Liver (tissue), 9 donors: ENCODE results near the gene DLEC1. TPM values are rescaled to one million over a fixed set of nuclear protein-coding genes. Genes with fewer than 3 reads are reported as not detected.

Experiments
- DNase-seq: peaks from one replicate; pipeline ENCODE4 v3.0.0-alpha.2; 2017; ENCODE audit warnings: low spot score
- H3K27ac ChIP-seq, 2 donors: one replicate each; pipeline ENCODE4 v1.7.0; 2013; ENCODE audit warnings: inconsistent platforms in 2 of 2, low read length in 2 of 2, control low read depth in 1 of 2, low read depth in 1 of 2, mild to moderate bottlenecking in 1 of 2
- H3K27me3 ChIP-seq, 4 donors: one replicate each; pipeline versions ENCODE4 v1.6.1 to v1.7.0; 2013; ENCODE audit warnings: low read length in 3 of 4, inconsistent platforms in 1 of 4, mild to moderate bottlenecking in 1 of 4, moderate library complexity in 1 of 4; ENCODE audit not compliant: control insufficient read depth in 4 of 4, insufficient read depth in 4 of 4
- H3K36me3 ChIP-seq, 4 donors: one replicate each; pipeline versions ENCODE4 v1.6.1 to v1.7.0; 2013; ENCODE audit warnings: low read length in 3 of 4, mild to moderate bottlenecking in 3 of 4, low read depth in 1 of 4, moderate library complexity in 1 of 4; ENCODE audit not compliant: control insufficient read depth in 4 of 4, insufficient read depth in 3 of 4
- H3K4me1 ChIP-seq, 4 donors: one replicate each; pipeline versions ENCODE4 v1.6.1 to v1.7.0; 2013; ENCODE audit warnings: low read length in 3 of 4, mild to moderate bottlenecking in 3 of 4, moderate library complexity in 1 of 4; ENCODE audit not compliant: control insufficient read depth in 4 of 4, insufficient read depth in 4 of 4
- H3K4me3 ChIP-seq, 3 donors: one replicate each; pipeline versions ENCODE4 v1.6.1 to v1.7.0; 2013; ENCODE audit warnings: low read length in 3 of 3, control low read depth in 1 of 3, low read depth in 1 of 3, mild to moderate bottlenecking in 1 of 3
- H3K9ac ChIP-seq, 2 donors: one replicate each; pipeline ENCODE4 v1.7.0; 2013; ENCODE audit warnings: low read length in 2 of 2, mild to moderate bottlenecking in 2 of 2, moderate library complexity in 2 of 2, control low read depth in 1 of 2, low read depth in 1 of 2
- H3K9me3 ChIP-seq, 4 donors: one replicate each; pipeline versions ENCODE4 v1.6.1 to v1.7.0; 2013; ENCODE audit warnings: low read length in 3 of 4; ENCODE audit not compliant: control insufficient read depth in 4 of 4
- EGR1 ChIP-seq, 2 donors: IDR thresholded peaks; 2 replicates each; pipeline ENCODE4 v1.6.1; 2016 to 2018; ENCODE audit warnings: antibody characterized with exemption in 2 of 2, low read depth in 2 of 2
- FOXA1 ChIP-seq: IDR thresholded peaks from 2 replicates; pipeline ENCODE4 v1.6.1; 2016; ENCODE audit warnings: antibody characterized with exemption
- FOXA2 ChIP-seq: IDR thresholded peaks from 2 replicates; pipeline ENCODE4 v1.6.1; 2016; ENCODE audit warnings: antibody characterized with exemption
- GABPA ChIP-seq, 2 donors: IDR thresholded peaks in 1 of 2; conservative IDR thresholded peaks in 1 of 2; 2 replicates each; pipeline ENCODE4 v1.6.1; 2016; ENCODE audit warnings: antibody characterized with exemption in 2 of 2, mild to moderate bottlenecking in 1 of 2, moderate library complexity in 1 of 2
- HNF4A ChIP-seq, 2 donors: conservative IDR thresholded peaks; 2 replicates each; pipeline ENCODE4 v1.6.1; 2016; ENCODE audit warnings: antibody characterized with exemption in 2 of 2, mild to moderate bottlenecking in 2 of 2
- HNF4G ChIP-seq: IDR thresholded peaks from 2 replicates; pipeline ENCODE4 v1.6.1; 2016; ENCODE audit warnings: antibody characterized with exemption
- JUND ChIP-seq, 2 donors: IDR thresholded peaks; 2 replicates each; pipeline ENCODE4 v1.6.1; 2016; ENCODE audit warnings: antibody characterized with exemption in 2 of 2
- NR2F2 ChIP-seq: IDR thresholded peaks from 2 replicates; pipeline ENCODE4 v1.6.1; 2016; ENCODE audit warnings: antibody characterized with exemption
- RAD21 ChIP-seq, 2 donors: IDR thresholded peaks; 2 replicates each; pipeline ENCODE4 v1.6.1; 2016; ENCODE audit warnings: antibody characterized with exemption in 2 of 2, mild to moderate bottlenecking in 2 of 2
- RXRA ChIP-seq, 2 donors: IDR thresholded peaks; 2 replicates each; pipeline ENCODE4 v1.6.1; 2017 to 2018; ENCODE audit warnings: antibody characterized with exemption in 2 of 2, mild to moderate bottlenecking in 1 of 2
- SP1 ChIP-seq: IDR thresholded peaks from 2 replicates; pipeline ENCODE4 v1.6.1; 2018; ENCODE audit warnings: antibody characterized with exemption, mild to moderate bottlenecking
- TAF1 ChIP-seq: conservative IDR thresholded peaks from 2 replicates; pipeline ENCODE4 v1.6.1; 2016; ENCODE audit warnings: antibody characterized with exemption, mild to moderate bottlenecking
- YY1 ChIP-seq: IDR thresholded peaks from 2 replicates; pipeline ENCODE4 v1.6.1; 2016; ENCODE audit warnings: antibody characterized with exemption, mild to moderate bottlenecking
- WGBS: extraction: QIAGEN DNeasy Blood & Tissue Kit; methylation state at CpG from one replicate; pipeline ENCODE4 v1.1.7; 2013; 5-methylcytosine and 5-hydroxymethylcytosine counted together
- polyA plus RNA-seq, 2 donors: library from polyadenylated mRNA; stranded (reverse) in 1 of 2; unstranded in 1 of 2; fragments of 200-250 nt in 1 of 2; fragments of >200 nt in 1 of 2; fragmentation: Nextera tagmentation in 1 of 2; extraction: Ambion mirVana in 1 of 2; gene quantifications; one replicate each; pipeline versions ENCODE4 v1.2.1 to v1.2.3, GENCODE V29; 2013 to 2015
- total RNA-seq, 2 donors: library from RNA; depleted of rRNA; stranded (reverse); fragments of >200 nt; gene quantifications; one replicate each; pipeline ENCODE4 v1.2.3, GENCODE V29; 2014
- TF ChIP-seq, protein P1 (sequence below): fragments of 150-350 bp; IDR thresholded peaks from 2 replicates; pipeline ENCODE4 v1.5.1; 2017; ENCODE audit warnings: improper control_type of control experiment, low read depth, low read length; ENCODE audit not compliant: missing input control
- TF ChIP-seq, protein P2 (sequence below): IDR thresholded peaks from 2 replicates; pipeline ENCODE4 v1.6.1; 2016; ENCODE audit warnings: antibody characterized with exemption
- TF ChIP-seq, protein P3 (sequence below): IDR thresholded peaks from 2 replicates; pipeline ENCODE4 v1.6.1; 2016; ENCODE audit warnings: antibody characterized with exemption, mild to moderate bottlenecking
- TF ChIP-seq, protein P4 (sequence below): IDR thresholded peaks from 2 replicates; pipeline ENCODE4 v1.6.1; 2016; ENCODE audit warnings: antibody characterized with exemption
- TF ChIP-seq, protein P5 (sequence below): IDR thresholded peaks from 2 replicates; pipeline ENCODE4 v1.6.1; 2016; ENCODE audit warnings: antibody characterized with exemption
- donor health status: healthy.
- donor health status: healthy.
- donor health status: healthy.
- donor health status: healthy.
- donor health status: healthy.

Gene DLEC1
- total and polyA plus RNA-seq, 4 donors, result 0.09 to 0.63 (median 0.30) TPM

DNA sequence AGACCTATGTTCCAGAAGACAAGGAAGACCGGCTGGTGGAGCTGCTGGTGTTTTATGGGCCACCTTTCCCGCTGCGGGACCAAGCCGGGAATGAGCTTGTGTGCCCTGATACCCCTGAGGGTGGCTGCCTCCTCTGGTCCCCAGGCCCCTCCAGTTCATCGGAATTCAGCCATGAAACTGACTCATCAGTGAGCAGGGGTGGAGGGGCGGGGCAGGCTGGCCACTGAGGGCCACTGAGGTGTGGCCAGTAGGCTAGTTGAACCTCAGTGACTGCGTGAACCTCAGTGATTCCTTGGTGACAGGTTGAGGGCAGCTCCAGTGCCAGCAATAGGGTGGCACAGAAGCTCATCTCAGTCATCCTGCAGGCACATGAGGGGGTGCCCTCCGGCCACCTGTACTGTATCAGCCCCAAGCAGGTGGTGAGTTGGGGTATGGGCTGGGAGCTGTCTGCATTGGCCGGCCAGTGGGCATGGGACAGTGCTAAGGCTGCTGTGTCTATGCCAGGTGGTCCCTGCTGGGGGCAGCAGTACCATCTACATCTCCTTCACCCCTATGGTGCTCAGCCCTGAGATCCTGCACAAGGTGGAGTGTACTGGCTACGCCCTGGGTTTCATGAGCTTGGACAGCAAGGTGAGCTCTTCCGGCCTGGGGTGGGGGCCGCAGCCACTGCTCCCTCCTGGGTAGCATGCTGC lies 77.6 kb downstream of the DLEC1 start:
- no peak for TF ChIP-seq TAF1
- TF ChIP-seq, protein P1, sequence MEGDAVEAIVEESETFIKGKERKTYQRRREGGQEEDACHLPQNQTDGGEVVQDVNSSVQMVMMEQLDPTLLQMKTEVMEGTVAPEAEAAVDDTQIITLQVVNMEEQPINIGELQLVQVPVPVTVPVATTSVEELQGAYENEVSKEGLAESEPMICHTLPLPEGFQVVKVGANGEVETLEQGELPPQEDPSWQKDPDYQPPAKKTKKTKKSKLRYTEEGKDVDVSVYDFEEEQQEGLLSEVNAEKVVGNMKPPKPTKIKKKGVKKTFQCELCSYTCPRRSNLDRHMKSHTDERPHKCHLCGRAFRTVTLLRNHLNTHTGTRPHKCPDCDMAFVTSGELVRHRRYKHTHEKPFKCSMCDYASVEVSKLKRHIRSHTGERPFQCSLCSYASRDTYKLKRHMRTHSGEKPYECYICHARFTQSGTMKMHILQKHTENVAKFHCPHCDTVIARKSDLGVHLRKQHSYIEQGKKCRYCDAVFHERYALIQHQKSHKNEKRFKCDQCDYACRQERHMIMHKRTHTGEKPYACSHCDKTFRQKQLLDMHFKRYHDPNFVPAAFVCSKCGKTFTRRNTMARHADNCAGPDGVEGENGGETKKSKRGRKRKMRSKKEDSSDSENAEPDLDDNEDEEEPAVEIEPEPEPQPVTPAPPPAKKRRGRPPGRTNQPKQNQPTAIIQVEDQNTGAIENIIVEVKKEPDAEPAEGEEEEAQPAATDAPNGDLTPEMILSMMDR, result peak; percentile 22
- Histone ChIP-seq H3K9me3 (no peaks in the 10 kb centered on the region), H3K27me3 (no peaks in the 10 kb centered on the region), H3K4me1 (peaks cover 0 to 28% (median 17%) of the 10 kb centered on the region in 4 donors), H3K4me3 (no peak overlapping the region), H3K9ac (no peak overlapping the region), H3K36me3 (peaks cover 9 to 17% (median 15%) of the 10 kb centered on the region in 4 donors), H3K27ac (no peak overlapping the region)
- no peak for DNase-seq
- WGBS, result 70% methylated on average over 12 of the region's 12 CpGs

DNA sequence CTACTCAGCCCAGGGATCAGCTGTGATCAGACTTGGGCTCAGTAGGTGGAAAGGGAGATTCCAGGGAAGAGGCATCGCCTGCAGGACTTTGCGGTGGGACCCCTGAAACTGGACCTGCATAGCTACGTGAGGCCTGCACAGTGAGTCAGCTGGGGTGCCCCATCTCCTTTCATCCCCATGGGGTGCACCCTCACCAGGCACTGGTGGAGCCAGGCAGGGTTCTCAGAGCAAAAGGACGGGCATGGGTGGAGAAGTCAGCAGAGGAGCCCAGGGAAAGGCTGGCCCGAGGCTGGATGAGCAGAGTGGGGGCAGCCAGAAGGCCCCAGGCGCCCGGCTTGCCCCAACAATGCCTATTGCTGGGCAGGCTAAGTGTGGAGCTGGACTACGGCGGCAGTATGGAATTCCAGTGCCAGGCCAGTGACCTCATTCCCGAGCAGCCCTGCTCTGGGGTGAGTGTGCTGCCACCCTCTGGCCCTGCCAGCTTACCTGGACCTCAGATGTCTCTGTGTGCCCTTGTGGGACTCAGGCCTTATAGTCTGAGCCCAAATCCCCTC lies 78.2 kb downstream of the DLEC1 start:
- Histone ChIP-seq H3K4me1 (peaks cover 0 to 35% (median 23%) of the 10 kb centered on the region in 4 donors), H3K27ac (peak overlapping the region; percentile 32 to 34), H3K36me3 (peaks cover 14 to 24% (median 20%) of the 10 kb centered on the region in 4 donors), H3K4me3 (no peak overlapping the region), H3K9ac (no peak overlapping the region), H3K9me3 (no peaks in the 10 kb centered on the region), H3K27me3 (no peaks in the 10 kb centered on the region)
- DNase-seq, result no peak
- TF ChIP-seq RAD21 (IDR thresholded peaks at IDR 0.05) (peak; percentile 51 to 63), JUND (IDR thresholded peaks at IDR 0.05) (peak in 1 of 2 donors; percentile 66), YY1 (no peak), SP1 (peak; percentile 29), FOXA1 (no peak), NR2F2 (no peak), HNF4A (conservative IDR thresholded peaks at IDR 0.05) (peak; percentile 54 to 74), HNF4G (no peak), FOXA2 (no peak), RXRA (IDR thresholded peaks at IDR 0.05) (peak; percentile 70 to 82), GABPA (IDR thresholded peaks at IDR 0.05 in 1 of 2, conservative IDR thresholded peaks at IDR 0.05 in 1 of 2) (no peak), EGR1 (IDR thresholded peaks at IDR 0.05; ENCODE audit: low read depth in 2 of 2) (no peak), TAF1 (no peak)
- TF ChIP-seq, protein P1, result peak; percentile 38
- TF ChIP-seq, protein P2, sequence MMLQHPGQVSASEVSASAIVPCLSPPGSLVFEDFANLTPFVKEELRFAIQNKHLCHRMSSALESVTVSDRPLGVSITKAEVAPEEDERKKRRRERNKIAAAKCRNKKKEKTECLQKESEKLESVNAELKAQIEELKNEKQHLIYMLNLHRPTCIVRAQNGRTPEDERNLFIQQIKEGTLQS, result no peak
- TF ChIP-seq, protein P3, sequence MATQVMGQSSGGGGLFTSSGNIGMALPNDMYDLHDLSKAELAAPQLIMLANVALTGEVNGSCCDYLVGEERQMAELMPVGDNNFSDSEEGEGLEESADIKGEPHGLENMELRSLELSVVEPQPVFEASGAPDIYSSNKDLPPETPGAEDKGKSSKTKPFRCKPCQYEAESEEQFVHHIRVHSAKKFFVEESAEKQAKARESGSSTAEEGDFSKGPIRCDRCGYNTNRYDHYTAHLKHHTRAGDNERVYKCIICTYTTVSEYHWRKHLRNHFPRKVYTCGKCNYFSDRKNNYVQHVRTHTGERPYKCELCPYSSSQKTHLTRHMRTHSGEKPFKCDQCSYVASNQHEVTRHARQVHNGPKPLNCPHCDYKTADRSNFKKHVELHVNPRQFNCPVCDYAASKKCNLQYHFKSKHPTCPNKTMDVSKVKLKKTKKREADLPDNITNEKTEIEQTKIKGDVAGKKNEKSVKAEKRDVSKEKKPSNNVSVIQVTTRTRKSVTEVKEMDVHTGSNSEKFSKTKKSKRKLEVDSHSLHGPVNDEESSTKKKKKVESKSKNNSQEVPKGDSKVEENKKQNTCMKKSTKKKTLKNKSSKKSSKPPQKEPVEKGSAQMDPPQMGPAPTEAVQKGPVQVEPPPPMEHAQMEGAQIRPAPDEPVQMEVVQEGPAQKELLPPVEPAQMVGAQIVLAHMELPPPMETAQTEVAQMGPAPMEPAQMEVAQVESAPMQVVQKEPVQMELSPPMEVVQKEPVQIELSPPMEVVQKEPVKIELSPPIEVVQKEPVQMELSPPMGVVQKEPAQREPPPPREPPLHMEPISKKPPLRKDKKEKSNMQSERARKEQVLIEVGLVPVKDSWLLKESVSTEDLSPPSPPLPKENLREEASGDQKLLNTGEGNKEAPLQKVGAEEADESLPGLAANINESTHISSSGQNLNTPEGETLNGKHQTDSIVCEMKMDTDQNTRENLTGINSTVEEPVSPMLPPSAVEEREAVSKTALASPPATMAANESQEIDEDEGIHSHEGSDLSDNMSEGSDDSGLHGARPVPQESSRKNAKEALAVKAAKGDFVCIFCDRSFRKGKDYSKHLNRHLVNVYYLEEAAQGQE, result no peak
- TF ChIP-seq, protein P4, sequence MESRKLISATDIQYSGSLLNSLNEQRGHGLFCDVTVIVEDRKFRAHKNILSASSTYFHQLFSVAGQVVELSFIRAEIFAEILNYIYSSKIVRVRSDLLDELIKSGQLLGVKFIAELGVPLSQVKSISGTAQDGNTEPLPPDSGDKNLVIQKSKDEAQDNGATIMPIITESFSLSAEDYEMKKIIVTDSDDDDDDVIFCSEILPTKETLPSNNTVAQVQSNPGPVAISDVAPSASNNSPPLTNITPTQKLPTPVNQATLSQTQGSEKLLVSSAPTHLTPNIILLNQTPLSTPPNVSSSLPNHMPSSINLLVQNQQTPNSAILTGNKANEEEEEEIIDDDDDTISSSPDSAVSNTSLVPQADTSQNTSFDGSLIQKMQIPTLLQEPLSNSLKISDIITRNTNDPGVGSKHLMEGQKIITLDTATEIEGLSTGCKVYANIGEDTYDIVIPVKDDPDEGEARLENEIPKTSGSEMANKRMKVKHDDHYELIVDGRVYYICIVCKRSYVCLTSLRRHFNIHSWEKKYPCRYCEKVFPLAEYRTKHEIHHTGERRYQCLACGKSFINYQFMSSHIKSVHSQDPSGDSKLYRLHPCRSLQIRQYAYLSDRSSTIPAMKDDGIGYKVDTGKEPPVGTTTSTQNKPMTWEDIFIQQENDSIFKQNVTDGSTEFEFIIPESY, result no peak
- TF ChIP-seq, protein P5, sequence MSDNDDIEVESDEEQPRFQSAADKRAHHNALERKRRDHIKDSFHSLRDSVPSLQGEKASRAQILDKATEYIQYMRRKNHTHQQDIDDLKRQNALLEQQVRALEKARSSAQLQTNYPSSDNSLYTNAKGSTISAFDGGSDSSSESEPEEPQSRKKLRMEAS, result no peak
- 52% methylated on average over 10 of the region's 10 CpGs for WGBS
